ENCODE measurements around the gene CD300LF. TPM values are rescaled to one million over a fixed set of nuclear protein-coding genes. Genes with fewer than 3 reads are reported as not detected.

Gene CD300LF
- total RNA-seq, 2 experiments from 2014 or later = not detected

DNA sequence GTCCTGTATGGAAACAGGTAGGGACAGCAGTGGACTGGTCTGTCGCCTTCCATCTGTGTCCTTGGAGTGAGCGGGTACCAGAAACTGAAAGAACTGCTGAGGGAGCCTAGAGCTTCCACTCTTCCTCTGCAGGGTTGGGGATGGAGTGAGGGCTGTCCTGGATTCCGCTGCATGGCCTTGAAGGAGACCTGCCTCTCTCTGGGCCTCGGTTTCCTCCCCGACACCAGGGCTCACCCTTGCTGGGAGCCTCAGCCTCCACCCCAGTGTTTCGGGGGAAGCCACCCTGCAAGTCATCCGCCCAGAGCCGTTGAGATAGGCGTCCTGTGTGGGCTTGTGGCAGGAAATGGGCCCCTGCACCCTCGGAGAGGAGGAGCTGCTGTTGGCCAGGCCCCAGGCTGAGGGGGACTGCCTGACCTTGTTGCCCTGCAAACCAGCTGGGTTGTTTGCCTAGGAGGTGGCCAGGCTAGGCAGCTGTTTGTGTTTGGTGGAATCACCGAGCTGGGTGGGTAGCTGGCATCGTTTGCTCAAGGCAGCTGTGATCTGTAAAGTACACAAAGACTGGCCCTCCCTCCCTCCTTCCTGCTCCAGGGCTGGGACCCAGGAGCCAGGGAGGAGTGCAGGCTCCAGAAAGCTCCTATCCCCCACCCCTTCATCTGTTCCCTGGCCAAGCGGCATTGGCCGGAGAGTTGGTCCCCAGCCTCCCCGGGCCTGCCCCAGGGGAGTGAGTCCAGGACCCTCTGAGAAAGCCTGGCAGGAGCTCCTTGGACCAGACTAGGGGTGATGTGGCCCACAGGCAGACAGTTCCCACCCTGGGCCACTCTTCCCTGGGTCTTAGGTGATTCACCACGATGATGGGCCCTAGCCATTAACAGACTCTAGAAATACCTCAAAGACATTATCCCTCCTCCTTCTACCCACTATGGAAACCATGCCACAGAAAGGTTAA, 25.6 kb upstream of the CD300LF start:
- Mint-ChIP-seq H3K27ac (peak overlapping the region; percentile 90), H3K4me3 (peak overlapping the region; percentile 85), H3K36me3 (ENCODE audit: low read depth) (peaks cover 11% of the 10 kb centered on the region), H3K9me3 (ENCODE audit: insufficient read depth) (no peaks in the 10 kb centered on the region), H3K27me3 (ENCODE audit: low read depth) (peaks cover 11% of the 10 kb centered on the region), H3K4me1 (ENCODE audit: low read depth) (peaks cover 67% of the 10 kb centered on the region)
- ATAC-seq (peak; percentile 74), DNase-seq (peak; percentile 92)
- POLR2A ChIA-PET = interaction anchor here (0.7 to 4.5 kb wide), 16 partner anchors 10 to 221 kb away, joined by 3 to 62 read pairs (median 4); partner anchors contain the start of genes FDXR, NAT9 and NHERF1
- CTCF ChIA-PET = interaction anchor here (0.6 to 5.0 kb wide), 28 partner anchors 8 to 463 kb away, joined by 3 to 284 read pairs (median 10); partner anchors contain the start of gene NAT9

DNA sequence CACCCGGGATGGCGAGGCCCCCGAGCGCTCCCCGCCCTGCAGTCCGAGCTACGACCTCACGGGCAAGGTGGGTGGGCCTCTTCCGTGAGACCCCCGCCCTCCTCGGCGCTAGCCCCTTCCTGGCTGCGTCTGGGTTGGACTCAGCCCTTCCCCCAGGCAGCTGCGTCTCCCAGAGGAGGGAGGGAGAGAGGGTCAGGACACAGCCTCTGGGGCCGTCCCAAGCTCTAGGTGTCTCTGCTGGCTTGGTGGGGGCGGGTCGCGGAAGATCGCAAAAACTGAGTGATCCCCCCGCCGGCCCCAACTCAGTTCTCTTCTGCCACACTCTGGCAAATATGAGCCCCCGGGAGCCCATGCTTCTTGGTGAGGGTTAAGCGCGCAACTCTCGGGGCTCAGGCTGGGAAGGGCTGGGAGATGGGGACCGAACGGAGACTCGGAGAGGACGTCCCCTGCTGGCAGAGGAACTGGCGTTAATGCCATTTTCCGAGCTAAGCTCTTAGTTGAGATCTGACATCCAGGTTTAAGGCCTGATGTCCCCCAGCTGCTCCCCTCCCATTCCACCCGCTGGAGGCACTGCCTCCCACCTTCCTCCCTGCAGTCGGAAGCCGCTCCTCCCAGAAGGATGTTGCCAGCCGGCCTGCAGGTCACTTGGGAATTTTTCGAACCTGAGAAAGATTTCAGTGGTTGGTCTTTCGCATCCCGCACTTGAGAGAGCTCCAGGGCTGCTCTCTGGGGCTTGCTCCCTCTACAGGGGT, 24.8 kb upstream of the CD300LF start:
- ATAC-seq = peak; percentile 11
- Mint-ChIP-seq H3K27ac (peak overlapping the region; percentile 90), H3K4me1 (ENCODE audit: low read depth) (peaks cover 59% of the 10 kb centered on the region), H3K9me3 (ENCODE audit: insufficient read depth) (no peaks in the 10 kb centered on the region), H3K4me3 (peak overlapping the region; percentile 85), H3K27me3 (ENCODE audit: low read depth) (peaks cover 11% of the 10 kb centered on the region), H3K36me3 (ENCODE audit: low read depth) (peaks cover 6% of the 10 kb centered on the region)
- peak; percentile 65 for DNase-seq
- POLR2A ChIA-PET = interaction anchor here (0.9 to 4.5 kb wide), 12 partner anchors 11 to 135 kb away, joined by 3 to 62 read pairs (median 4); partner anchors contain the start of genes FDXR, NAT9 and NHERF1
- CTCF ChIA-PET = interaction anchor here (0.7 to 5.0 kb wide), 33 partner anchors 9 to 358 kb away, joined by 3 to 284 read pairs (median 6); partner anchors contain the start of genes FDXR and NAT9

GRCh38 chr17:74736513-74737298, 24.0 kb upstream of the CD300LF start, which contains the start of gene RAB37:
RAB37 (plus strand) TSS chr17:74737256; CDS start chr17:74737273, 17 bp downstream.
- H3K36me3 Mint-ChIP-seq (ENCODE audit: low read depth) = peaks cover 6% of the 10 kb centered on the region
- peaks cover 51% of the 10 kb centered on the region for H3K4me1 Mint-ChIP-seq (ENCODE audit: low read depth)
- peak within 1 kb of the TSS; percentile 90 for H3K27ac Mint-ChIP-seq
- POLR2A ChIA-PET = interaction anchor here (0.6 to 4.5 kb wide), 9 partner anchors 10 to 136 kb away, joined by 3 to 62 read pairs (median 4); partner anchors contain the start of genes FDXR and NHERF1
- DNase-seq (peak; percentile 57), ATAC-seq (peak; percentile 20)
- no peaks in the 10 kb centered on the region for H3K9me3 Mint-ChIP-seq (ENCODE audit: insufficient read depth)
- CTCF ChIA-PET = interaction anchor here (0.6 to 5.0 kb wide), 39 partner anchors 9 to 358 kb away, joined by 3 to 284 read pairs (median 6); partner anchors contain the start of genes FDXR and NAT9
- H3K4me3 Mint-ChIP-seq = peak within 1 kb of the TSS; percentile 85
- peaks cover 11% of the 10 kb centered on the region for H3K27me3 Mint-ChIP-seq (ENCODE audit: low read depth)

DNA sequence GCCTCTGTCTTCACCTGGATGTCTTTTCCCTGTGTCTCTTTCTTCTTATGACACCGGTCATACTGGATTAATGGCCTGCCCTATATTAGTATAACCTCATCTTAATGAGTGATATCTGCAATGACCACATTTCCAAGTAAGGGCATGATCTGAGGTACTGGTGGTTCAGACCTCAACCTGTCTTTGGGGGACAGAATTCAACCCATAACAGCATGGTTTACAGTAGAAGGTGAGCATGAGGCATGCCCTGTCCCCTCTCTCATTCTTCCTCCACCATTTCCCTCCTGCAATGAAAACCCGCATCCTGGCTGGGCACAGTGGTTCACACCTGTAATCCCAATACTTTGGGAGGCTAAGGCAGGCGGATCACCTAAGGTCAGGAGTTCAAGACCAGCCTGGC, 21.5 kb upstream of the CD300LF start:
- POLR2A ChIA-PET = no interaction called here
- peaks cover 3% of the 10 kb centered on the region for H3K36me3 Mint-ChIP-seq (ENCODE audit: low read depth)
- CTCF ChIA-PET = interaction anchor here (0.8 to 5.0 kb wide), 3 partner anchors 12 to 77 kb away, joined by 3 to 284 read pairs (median 23); no protein-coding TSS in a partner anchor
- peak overlapping the region; percentile 40 for H3K4me3 Mint-ChIP-seq
- ATAC-seq (no peak), DNase-seq (no peak)
- H3K4me1 Mint-ChIP-seq (ENCODE audit: low read depth) = peaks cover 48% of the 10 kb centered on the region
- no peak overlapping the region for H3K27ac Mint-ChIP-seq
- H3K9me3 Mint-ChIP-seq (ENCODE audit: insufficient read depth) = no peaks in the 10 kb centered on the region
- peaks cover 11% of the 10 kb centered on the region for H3K27me3 Mint-ChIP-seq (ENCODE audit: low read depth)

- POLR2A ChIA-PET = interaction anchor here (0.5 kb wide), 1 partner anchor 57 kb away, joined by 5 read pairs; no protein-coding TSS in a partner anchor
- DNase-seq (no peak), ATAC-seq (no peak)
- H3K27ac Mint-ChIP-seq = no peak overlapping the region
- peaks cover 41% of the 10 kb centered on the region for H3K4me1 Mint-ChIP-seq (ENCODE audit: low read depth)
- peaks cover 11% of the 10 kb centered on the region for H3K27me3 Mint-ChIP-seq (ENCODE audit: low read depth)
- H3K4me3 Mint-ChIP-seq = no peak overlapping the region
- no peaks in the 10 kb centered on the region for H3K9me3 Mint-ChIP-seq (ENCODE audit: insufficient read depth)
- CTCF ChIA-PET = no interaction called here
- no peaks in the 10 kb centered on the region for H3K36me3 Mint-ChIP-seq (ENCODE audit: low read depth)
Measured at GRCh38 chr17:74733365-74734122, 20.8 kb upstream of the CD300LF start.

- peaks cover 11% of the 10 kb centered on the region for H3K27me3 Mint-ChIP-seq (ENCODE audit: low read depth)
- no peak for DNase-seq
- no peaks in the 10 kb centered on the region for H3K9me3 Mint-ChIP-seq (ENCODE audit: insufficient read depth)
- H3K36me3 Mint-ChIP-seq (ENCODE audit: low read depth) = no peaks in the 10 kb centered on the region
- H3K27ac Mint-ChIP-seq = no peak overlapping the region
- ChIA-PET CTCF (interaction anchor here (0.9 kb wide), 1 partner anchor 75 kb away, joined by 4 read pairs; no protein-coding TSS in a partner anchor), POLR2A (no interaction called here)
- no peak overlapping the region for H3K4me3 Mint-ChIP-seq
- peaks cover 28% of the 10 kb centered on the region for H3K4me1 Mint-ChIP-seq (ENCODE audit: low read depth)
- ATAC-seq = no peak
Measured at GRCh38 chr17:74732042-74732867, 19.5 kb upstream of the CD300LF start.

- no peak overlapping the region for H3K27ac Mint-ChIP-seq
- no peaks in the 10 kb centered on the region for H3K9me3 Mint-ChIP-seq (ENCODE audit: insufficient read depth)
- H3K36me3 Mint-ChIP-seq (ENCODE audit: low read depth) = no peaks in the 10 kb centered on the region
- ATAC-seq = no peak
- ChIA-PET CTCF (interaction anchor here (0.9 kb wide), 1 partner anchor 74 kb away, joined by 4 read pairs; no protein-coding TSS in a partner anchor), POLR2A (no interaction called here)
- peaks cover 24% of the 10 kb centered on the region for H3K4me1 Mint-ChIP-seq (ENCODE audit: low read depth)
- no peak for DNase-seq
- peaks cover 9% of the 10 kb centered on the region for H3K27me3 Mint-ChIP-seq (ENCODE audit: low read depth)
- no peak overlapping the region for H3K4me3 Mint-ChIP-seq
Measured at GRCh38 chr17:74731347-74731605, 18.6 kb upstream of the CD300LF start.

- Mint-ChIP-seq H3K9me3 (ENCODE audit: insufficient read depth) (no peaks in the 10 kb centered on the region), H3K27ac (no peak overlapping the region), H3K4me1 (ENCODE audit: low read depth) (peaks cover 22% of the 10 kb centered on the region), H3K4me3 (peak overlapping the region; percentile 16), H3K27me3 (ENCODE audit: low read depth) (peaks cover 6% of the 10 kb centered on the region), H3K36me3 (ENCODE audit: low read depth) (no peaks in the 10 kb centered on the region)
- ATAC-seq = peak; percentile 88
- peak; percentile 79 for DNase-seq
- POLR2A ChIA-PET = no interaction called here
- CTCF ChIA-PET = interaction anchor here (0.6 kb wide), 1 partner anchor 74 kb away, joined by 4 read pairs; no protein-coding TSS in a partner anchor
Measured at GRCh38 chr17:74730491-74731346, 18.0 kb upstream of the CD300LF start.

DNA sequence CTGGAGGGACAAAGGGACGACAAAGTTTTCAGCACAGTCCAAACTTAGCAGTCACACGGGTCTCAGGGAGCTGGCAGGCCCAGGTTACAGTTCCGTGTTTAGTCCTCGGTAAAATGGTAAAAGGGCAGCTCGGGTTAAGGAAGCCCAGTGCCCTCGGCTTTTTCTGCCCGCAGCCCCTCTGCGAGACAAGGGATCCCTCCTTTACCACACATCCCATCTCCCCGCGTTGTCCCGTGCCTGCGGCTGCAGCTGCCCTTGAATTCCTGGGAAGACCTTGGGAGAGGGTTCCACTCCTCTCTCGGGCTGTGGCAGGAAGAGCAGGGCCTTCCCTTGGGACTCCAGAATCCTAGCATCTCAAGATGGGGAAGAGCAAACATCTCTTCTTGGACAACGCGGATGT, 17.1 kb upstream of the CD300LF start:
- H3K4me1 Mint-ChIP-seq (ENCODE audit: low read depth) = peaks cover 22% of the 10 kb centered on the region
- peaks cover 8% of the 10 kb centered on the region for H3K27me3 Mint-ChIP-seq (ENCODE audit: low read depth)
- no peak overlapping the region for H3K4me3 Mint-ChIP-seq
- DNase-seq = no peak
- no peaks in the 10 kb centered on the region for H3K9me3 Mint-ChIP-seq (ENCODE audit: insufficient read depth)
- no peak overlapping the region for H3K27ac Mint-ChIP-seq
- H3K36me3 Mint-ChIP-seq (ENCODE audit: low read depth) = no peaks in the 10 kb centered on the region
- ChIA-PET CTCF (interaction anchor here (1.6 kb wide), 1 partner anchor 72 kb away, joined by 9 read pairs; no protein-coding TSS in a partner anchor), POLR2A (no interaction called here)
- no peak for ATAC-seq
